ENCODE measurements around the gene FLNB. TPM values are rescaled to one million over a fixed set of nuclear protein-coding genes. Genes with fewer than 3 reads are reported as not detected.
A peak's percentile ranks its signal among the peaks of the same experiment; 100 is the strongest.

FLNB gene
- total RNA-seq, 1 experiment from 2014 or later: 309 TPM

DNA sequence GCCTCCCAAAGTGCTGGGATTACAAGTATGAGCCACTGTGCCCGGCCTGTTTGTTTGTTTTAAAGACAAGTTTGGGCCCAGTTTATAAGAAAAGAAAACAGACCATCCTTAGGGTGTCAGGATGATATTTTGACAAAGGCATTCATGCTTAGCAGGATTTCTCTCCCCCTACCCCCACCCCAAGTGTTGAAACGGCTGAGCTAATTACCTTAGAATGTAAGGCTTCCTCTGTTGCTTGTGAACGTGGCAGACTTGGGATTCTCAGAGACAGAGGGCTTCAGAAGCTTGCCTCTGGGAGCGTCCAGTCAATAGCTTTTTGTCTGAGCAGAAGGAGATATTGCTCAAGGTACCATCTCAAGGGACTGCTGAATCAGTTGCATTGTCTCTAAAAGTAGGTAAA lies 24.0 kb downstream of the FLNB start:
- Histone ChIP-seq H3K4me3 (ENCODE audit: low read depth in 2 of 2, low read length in 2 of 2) (no peak overlapping the region), H3K27ac (ENCODE audit: low read length) (peak overlapping the region; percentile 63; the same call in 1 of the 2 replicates), H3K27me3 (ENCODE audit: control insufficient read depth, insufficient read depth, low read length) (no peaks in the 10 kb centered on the region), H3K9me3 (ENCODE audit: control insufficient read depth, insufficient read depth, low read depth, low read length) (no peaks in the 10 kb centered on the region), H3K36me3 (ENCODE audit: control insufficient read depth, insufficient read depth, low read length) (no peaks in the 10 kb centered on the region), H3K4me1 (ENCODE audit: control insufficient read depth, insufficient read depth, low read length) (peaks cover 71% of the 10 kb centered on the region)
- ChIA-PET CTCF (no interaction called here), POLR2A (no interaction called here)
- no peak for TF ChIP-seq SIN3A (IDR thresholded peaks at IDR 0.05; ENCODE audit: borderline replicate concordance, insufficient read depth, low read depth, low read length)
- TF ChIP-seq, protein P1, sequence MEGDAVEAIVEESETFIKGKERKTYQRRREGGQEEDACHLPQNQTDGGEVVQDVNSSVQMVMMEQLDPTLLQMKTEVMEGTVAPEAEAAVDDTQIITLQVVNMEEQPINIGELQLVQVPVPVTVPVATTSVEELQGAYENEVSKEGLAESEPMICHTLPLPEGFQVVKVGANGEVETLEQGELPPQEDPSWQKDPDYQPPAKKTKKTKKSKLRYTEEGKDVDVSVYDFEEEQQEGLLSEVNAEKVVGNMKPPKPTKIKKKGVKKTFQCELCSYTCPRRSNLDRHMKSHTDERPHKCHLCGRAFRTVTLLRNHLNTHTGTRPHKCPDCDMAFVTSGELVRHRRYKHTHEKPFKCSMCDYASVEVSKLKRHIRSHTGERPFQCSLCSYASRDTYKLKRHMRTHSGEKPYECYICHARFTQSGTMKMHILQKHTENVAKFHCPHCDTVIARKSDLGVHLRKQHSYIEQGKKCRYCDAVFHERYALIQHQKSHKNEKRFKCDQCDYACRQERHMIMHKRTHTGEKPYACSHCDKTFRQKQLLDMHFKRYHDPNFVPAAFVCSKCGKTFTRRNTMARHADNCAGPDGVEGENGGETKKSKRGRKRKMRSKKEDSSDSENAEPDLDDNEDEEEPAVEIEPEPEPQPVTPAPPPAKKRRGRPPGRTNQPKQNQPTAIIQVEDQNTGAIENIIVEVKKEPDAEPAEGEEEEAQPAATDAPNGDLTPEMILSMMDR (IDR thresholded peaks at IDR 0.05): no peak
- TF ChIP-seq, protein P2, sequence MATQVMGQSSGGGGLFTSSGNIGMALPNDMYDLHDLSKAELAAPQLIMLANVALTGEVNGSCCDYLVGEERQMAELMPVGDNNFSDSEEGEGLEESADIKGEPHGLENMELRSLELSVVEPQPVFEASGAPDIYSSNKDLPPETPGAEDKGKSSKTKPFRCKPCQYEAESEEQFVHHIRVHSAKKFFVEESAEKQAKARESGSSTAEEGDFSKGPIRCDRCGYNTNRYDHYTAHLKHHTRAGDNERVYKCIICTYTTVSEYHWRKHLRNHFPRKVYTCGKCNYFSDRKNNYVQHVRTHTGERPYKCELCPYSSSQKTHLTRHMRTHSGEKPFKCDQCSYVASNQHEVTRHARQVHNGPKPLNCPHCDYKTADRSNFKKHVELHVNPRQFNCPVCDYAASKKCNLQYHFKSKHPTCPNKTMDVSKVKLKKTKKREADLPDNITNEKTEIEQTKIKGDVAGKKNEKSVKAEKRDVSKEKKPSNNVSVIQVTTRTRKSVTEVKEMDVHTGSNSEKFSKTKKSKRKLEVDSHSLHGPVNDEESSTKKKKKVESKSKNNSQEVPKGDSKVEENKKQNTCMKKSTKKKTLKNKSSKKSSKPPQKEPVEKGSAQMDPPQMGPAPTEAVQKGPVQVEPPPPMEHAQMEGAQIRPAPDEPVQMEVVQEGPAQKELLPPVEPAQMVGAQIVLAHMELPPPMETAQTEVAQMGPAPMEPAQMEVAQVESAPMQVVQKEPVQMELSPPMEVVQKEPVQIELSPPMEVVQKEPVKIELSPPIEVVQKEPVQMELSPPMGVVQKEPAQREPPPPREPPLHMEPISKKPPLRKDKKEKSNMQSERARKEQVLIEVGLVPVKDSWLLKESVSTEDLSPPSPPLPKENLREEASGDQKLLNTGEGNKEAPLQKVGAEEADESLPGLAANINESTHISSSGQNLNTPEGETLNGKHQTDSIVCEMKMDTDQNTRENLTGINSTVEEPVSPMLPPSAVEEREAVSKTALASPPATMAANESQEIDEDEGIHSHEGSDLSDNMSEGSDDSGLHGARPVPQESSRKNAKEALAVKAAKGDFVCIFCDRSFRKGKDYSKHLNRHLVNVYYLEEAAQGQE (IDR thresholded peaks at IDR 0.05; ENCODE audit: insufficient read depth in 1 of 2, low read depth in 2 of 2, low read length in 1 of 2): no peak
- TF ChIP-seq POLR2AphosphoS5 (IDR thresholded peaks at IDR 0.05; ENCODE audit: low read depth, low read length): no peak
- TF ChIP-seq TCF7L2 (IDR thresholded peaks at IDR 0.05; ENCODE audit: low read depth, low read length): no peak
- no peak for ATAC-seq
- no TSS peak for BruUV-seq (replicated peaks)
- intact Hi-C loops (cut with micrococcal nuclease; ENCODE audit: unreplicated experiment): no loop called here
- in situ Hi-C loops (cut with HindIII; ENCODE audit: low pct_unique_long_range_greater_than_20kb, low sequenced_read_pairs): no loop called here
- no peak for DNase-seq (ENCODE audit: low read depth, low spot score)

DNA sequence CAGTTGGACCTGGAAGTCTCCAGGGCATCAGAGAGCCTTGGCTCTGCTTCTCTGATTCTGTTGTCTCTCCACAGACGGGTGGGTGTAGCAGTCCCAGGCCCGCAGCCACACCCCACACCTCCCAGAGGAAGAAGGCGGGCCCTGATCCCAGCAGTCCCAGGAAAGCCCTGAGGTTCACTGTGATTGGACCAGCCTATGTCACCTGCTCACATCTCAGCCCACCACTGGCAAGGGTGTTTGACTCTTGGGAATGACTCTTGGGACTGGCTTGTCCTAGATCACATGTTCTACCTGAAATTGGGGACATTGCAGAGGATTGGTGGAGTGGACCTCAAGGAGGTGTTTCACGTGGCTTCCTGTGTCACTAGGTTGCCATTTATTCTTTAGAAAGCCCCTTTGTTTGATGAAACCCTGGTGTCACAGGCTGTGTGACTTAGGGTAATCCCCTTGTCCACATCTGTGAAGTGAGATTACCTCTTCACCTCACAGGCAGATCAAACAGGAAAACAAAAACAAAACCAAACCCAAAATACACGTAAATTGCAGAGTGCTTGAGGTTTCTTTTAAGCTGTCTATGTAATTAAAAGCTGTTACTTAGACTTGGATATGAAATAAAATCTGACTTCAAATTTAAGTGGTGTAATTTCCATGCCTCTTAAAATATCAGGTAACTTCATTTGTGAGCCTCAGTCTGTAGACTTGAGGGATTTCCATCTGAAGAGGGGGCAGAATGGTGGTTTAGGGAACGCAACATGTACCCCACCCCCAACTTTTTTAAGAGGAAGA lies 26.7 kb downstream of the FLNB start:
- Histone ChIP-seq H3K27me3 (ENCODE audit: control insufficient read depth, insufficient read depth, low read length) (no peaks in the 10 kb centered on the region), H3K4me1 (ENCODE audit: control insufficient read depth, insufficient read depth, low read length) (peaks cover 77% of the 10 kb centered on the region), H3K4me3 (ENCODE audit: low read depth in 2 of 2, low read length in 2 of 2) (no peak overlapping the region), H3K36me3 (ENCODE audit: control insufficient read depth, insufficient read depth, low read length) (no peaks in the 10 kb centered on the region), H3K27ac (ENCODE audit: low read length) (peak overlapping the region; percentile 96), H3K9me3 (ENCODE audit: control insufficient read depth, insufficient read depth, low read depth, low read length) (no peaks in the 10 kb centered on the region)
- POLR2A ChIA-PET: no interaction called here
- intact Hi-C loops (cut with micrococcal nuclease; ENCODE audit: unreplicated experiment) (no loop called here), in situ Hi-C loops (cut with HindIII; ENCODE audit: low pct_unique_long_range_greater_than_20kb, low sequenced_read_pairs) (no loop called here)
- ATAC-seq: no peak
- no peak for DNase-seq (ENCODE audit: low read depth, low spot score)
- TF ChIP-seq, protein P2 (IDR thresholded peaks at IDR 0.05; ENCODE audit: insufficient read depth in 1 of 2, low read depth in 2 of 2, low read length in 1 of 2): no peak
- TF ChIP-seq TCF7L2 (IDR thresholded peaks at IDR 0.05; ENCODE audit: low read depth, low read length): no peak
- no peak for TF ChIP-seq POLR2AphosphoS5 (IDR thresholded peaks at IDR 0.05; ENCODE audit: low read depth, low read length)
- TF ChIP-seq, protein P1 (IDR thresholded peaks at IDR 0.05): no peak
- no peak for TF ChIP-seq SIN3A (IDR thresholded peaks at IDR 0.05; ENCODE audit: borderline replicate concordance, insufficient read depth, low read depth, low read length)
- no TSS peak for BruUV-seq (replicated peaks)
- CTCF ChIA-PET: no interaction called here

All from Panc1 (cell line).